Fibroblast of villous mesenchyme (primary cell): ENCODE results near the gene NCKAP5. TPM values are rescaled to one million over a fixed set of nuclear protein-coding genes. Genes with fewer than 3 reads are reported as not detected.
A peak's percentile ranks its signal among the peaks of the same experiment; 100 is the strongest.
"Not testable (repeated sequence)": the region's sequence is repeated elsewhere in the genome, so short reads cannot be mapped to it uniquely, and the experiment has no call there.

Experiments
- DNase-seq: peaks from one replicate; pipeline ENCODE4 v3.0.0-alpha.2; 2010; ENCODE audit warnings: low read depth
- H3K4me3 ChIP-seq: 2 replicates; pipeline ENCODE4 v1.5.1; 2011; ENCODE audit warnings: low read depth, mild to moderate bottlenecking, low read length
- CTCF ChIP-seq: IDR thresholded peaks from 2 replicates; pipeline ENCODE4 v1.5.1; 2012; ENCODE audit warnings: low read depth, mild to moderate bottlenecking, low read length; ENCODE audit not compliant: insufficient read depth
- total RNA-seq: library from RNA; depleted of rRNA; stranded (reverse); fragments of >200 nt; gene quantifications from 2 replicates; pipeline ENCODE4 v1.2.3, GENCODE V29; 2012

NCKAP5 gene
- total RNA-seq, 1 donor, result 47.9 TPM

DNA sequence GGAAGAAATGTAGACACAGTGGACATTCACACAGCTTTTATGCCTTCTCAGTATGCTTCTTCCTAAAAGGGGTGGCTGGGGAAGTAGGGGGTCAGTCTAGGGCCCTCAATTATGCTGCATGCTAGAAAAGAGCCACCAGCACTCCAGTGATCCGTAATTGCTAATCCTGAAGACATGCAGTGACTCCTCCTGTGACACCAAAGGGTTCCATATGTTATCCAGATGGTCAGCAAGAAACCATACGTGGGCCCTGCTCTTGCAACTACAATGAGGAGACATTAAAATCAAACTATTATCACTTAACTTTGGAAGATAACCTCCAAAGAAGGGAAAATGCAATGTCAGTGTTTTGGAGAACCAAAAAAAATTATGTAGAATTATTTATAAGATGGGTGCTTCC lies 754.8 kb downstream of the NCKAP5 start:
- TF ChIP-seq CTCF, result no peak
- H3K4me3 ChIP-seq, result no peak overlapping the region
- DNase-seq, result no peak

- DNase-seq, result no peak
- no peak for TF ChIP-seq CTCF
- no peak overlapping the region for H3K4me3 ChIP-seq
Measured at GRCh38 chr2:132811148-132811915, 756.9 kb downstream of the NCKAP5 start.

GRCh38 chr2:132809962-132810361 lies 758.3 kb downstream of the NCKAP5 start:
- H3K4me3 ChIP-seq, result not testable (repeated sequence)

DNA sequence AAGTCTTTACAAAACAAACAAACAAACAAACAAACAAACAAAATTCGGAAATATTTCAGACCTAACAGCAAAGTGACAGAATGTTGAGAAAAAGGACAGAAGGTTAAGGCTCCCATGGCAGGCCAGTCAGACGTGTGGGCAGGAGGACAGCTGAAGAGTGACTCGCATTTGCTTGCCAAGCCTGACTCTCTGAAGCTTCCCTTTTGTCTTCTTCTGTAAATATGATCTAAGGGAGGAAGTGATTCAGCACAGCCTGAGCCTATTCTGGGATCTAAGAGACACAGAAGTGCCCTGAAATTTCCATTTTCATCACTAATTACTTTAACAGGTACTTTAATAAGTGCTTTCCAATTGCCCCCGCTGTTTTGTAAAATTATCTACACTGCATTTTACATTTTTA lies 764.2 kb downstream of the NCKAP5 start:
- no peak for TF ChIP-seq CTCF
- peak; percentile 18 for DNase-seq
- H3K4me3 ChIP-seq, result no peak overlapping the region

More at GRCh38 chr2:132809962-132810361, 758.3 kb downstream of the NCKAP5 start:
- DNase-seq, result not testable (repeated sequence)

DNA sequence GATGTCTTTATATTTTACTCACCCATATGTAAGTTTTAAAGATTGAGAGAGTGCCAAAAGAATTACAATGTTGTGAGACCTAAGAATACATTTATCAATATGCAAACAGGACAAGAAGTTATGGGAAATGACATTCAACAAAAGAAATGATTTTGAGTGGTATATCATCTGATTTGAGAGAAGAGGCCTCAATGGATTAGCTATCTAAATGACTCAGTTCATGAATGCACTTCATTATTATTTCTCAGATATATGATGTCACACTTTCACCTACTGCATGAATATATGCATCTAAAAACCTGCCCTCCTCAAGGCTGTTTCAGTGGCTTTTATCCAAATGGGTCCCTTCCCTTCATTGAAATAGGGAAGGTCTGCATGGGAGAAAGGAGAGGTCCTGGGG lies 769.9 kb downstream of the NCKAP5 start:
- DNase-seq, result no peak
- no peak overlapping the region for H3K4me3 ChIP-seq
- no peak for TF ChIP-seq CTCF

GRCh38 chr2:132797556-132797955 lies 770.7 kb downstream of the NCKAP5 start:
- DNase-seq, result peak; percentile 8
- no peak for TF ChIP-seq CTCF
- H3K4me3 ChIP-seq, result no peak overlapping the region

DNA sequence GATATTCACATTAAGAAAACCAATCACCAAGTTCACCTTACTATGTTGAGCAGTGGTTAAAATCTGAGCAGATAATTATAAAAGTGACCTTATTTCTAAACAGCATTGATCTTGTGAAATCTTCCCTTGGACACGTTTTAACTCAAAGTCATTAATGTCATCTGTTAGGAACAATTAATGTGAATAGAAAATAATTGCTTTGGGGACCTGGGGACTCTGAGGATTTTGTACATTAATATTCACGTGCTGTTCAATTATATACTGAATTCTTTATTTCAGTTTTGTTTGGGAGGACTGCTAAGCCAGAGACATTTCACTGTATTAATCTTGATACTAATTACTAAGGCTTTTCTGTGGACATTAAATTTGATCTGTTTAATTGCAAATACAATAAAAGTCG lies 771.2 kb downstream of the NCKAP5 start:
- H3K4me3 ChIP-seq, result no peak overlapping the region
- DNase-seq, result no peak
- no peak for TF ChIP-seq CTCF
